T-helper 2 cell treated with Interferon-gamma antibody and Interleukin-4, amounts not matched to agents 100 ng/mL and 5 ng/mL, for 36 hours (primary cell): Measurements from ENCODE around the gene MYOM3. TPM values are rescaled to one million over a fixed set of nuclear protein-coding genes. Genes with fewer than 3 reads are reported as not detected.

Experiments
- intact Hi-C: fragments of 100-400 bp; cut with micrococcal nuclease; formaldehyde crosslinking; loops from one replicate; pipeline ENCODE4 v1.15.1; 2023
- total RNA-seq: library from RNA; stranded (reverse); gene quantifications from 2 replicates; pipeline ENCODE4 v1.2.3, GENCODE V29; 2022

Gene MYOM3
- total RNA-seq, 1 donor from 2014 or later = not detected

DNA sequence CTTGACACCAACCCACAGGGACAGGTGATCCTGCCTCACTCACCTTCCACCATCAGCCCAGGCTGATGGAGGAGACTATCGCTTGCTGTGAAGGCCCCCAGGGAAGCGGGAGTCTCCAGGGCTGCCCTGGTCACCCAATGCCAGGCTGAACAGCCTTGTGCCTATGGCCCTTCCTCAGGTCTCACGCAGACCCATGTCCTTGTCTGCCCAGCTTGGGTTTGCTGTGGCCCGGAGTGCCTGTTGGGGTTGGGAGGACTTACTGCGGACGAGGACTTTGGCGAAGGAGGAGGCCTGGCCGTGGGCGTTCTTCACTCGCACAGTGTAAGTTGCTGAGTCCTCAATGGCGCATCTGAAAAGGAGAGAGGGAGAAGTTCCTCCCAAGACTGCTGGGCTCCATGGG is 14.3 kb downstream of the MYOM3 start:
- intact Hi-C loops = no loop called here

DNA sequence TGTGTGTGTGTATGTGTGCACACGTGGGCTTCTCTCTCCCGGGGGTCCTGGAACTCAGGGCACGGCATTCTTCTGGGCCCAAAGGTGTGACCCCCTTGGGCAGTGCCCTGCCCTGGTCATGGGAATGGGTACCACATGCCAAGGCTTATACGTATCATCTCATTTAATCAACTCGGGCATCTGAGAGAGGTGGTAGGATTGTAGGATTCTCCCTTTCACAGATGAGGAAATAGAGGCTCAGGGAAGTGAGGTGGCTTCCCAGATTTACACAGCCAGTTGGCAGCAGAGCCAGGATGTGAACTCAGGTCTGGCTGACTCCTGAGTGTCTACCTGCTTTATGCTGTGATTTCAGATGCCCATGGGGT is 15.2 kb downstream of the MYOM3 start:
- intact Hi-C loops = no loop called here

DNA sequence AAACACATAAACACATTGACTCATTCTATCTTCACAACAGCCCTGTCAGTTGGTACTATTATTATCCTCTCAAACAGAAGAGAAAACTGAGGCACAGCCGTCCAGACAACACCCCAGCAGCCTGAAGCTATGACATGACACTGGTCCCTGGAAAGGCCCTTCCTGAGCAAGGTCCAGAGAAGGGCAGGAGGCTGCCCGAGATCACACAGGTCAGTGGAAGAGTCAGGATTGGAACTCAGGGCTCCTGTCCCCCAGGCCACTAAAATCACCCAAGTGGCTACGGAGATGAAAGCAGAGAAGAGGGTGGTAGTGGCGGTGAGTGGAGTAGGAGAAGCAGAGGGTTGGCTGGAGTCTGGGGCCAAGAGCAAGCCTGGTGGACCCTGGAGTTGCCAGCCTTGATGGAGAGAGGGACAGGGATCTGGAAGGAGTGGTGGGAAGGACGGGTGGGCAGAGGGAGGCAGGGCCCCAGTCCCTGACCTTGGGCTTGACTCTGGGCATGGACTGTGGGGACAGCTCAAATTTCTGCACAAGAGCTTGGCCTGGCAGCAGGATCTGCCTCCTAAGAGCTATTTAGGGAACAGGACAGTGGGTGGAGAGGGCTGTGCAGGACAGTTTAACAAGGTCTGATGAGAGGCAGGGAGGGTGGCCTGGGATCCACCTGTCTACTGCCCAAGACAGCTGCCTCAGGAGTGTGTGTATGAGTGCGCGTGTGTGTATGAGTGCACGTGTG is 15.8 kb downstream of the MYOM3 start:
- intact Hi-C loops = no loop called here

DNA sequence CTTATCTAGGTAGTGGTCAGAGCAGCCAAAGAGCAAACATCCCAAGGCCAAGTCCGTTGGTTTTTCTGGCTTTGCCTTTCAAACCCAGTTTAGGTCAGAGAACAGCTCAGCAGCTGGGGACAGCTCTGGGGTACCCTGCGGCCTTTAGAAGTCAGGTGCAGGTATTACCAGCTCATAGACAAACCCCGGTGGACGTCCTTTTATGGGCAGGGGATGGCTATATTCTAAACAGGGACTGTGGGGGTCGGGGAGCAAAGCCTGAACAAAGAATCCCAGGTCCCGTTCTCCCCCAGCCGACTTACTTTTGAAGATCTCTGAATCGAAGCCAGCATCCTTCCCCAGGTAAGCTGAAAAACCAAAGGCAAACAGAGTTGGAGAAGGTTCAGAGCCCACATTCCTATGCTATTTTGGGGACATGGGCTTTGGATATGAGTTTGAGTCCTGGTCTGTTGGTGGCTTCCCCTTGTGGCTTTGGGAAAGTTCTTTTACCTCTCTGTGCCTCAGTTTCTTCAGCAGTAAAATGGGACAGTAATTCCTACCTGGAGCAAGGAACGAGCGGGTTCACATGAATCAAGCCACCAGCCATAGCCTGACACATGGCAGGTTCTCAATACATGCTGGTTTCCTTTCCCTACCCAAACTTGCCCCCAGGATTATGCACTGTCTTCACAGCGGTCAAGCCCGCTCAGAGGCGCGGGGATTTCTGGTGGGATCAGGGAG is 16.6 kb downstream of the MYOM3 start:
- intact Hi-C loops = no loop called here

DNA sequence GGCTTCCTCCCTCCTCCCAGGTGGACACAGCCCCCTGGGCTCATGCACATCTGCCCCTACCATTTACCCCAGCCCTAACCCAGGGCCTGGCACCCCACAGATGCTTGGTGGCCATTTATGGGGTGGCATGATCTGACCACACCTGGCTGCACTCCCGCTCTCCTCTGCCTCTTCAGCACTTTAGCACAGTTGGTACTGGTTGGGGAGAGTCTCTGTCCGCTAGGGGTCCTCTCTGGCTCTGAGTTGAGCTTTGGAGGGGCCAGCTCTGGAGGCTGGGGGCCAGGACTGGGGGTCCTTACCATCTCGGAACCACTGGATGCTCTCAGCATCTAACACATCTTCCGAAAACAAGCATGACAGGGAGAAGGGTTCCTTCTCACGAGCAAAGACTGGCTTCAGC is 17.4 kb downstream of the MYOM3 start:
- intact Hi-C loops = no loop called here

DNA sequence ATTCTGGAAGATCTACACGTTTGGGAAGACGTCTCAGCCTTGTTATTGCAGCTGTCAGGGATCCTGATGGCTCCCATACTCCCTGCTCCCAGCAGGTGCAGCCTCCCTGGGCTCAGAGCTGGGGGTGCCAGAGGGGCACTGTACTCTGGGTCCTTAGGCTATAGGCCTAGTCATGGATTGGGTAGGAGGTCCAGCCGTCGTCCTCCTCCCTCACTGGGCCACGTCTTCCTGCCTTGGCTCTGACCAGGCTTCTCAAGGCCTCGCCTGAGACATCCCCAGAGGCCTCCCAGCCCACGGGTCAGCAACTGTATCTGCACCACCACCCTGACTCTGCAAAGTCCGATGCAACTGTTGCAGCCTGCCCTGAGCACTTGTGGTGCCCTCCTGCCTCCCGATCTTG is 18.2 kb downstream of the MYOM3 start:
- intact Hi-C loops = no loop called here

DNA sequence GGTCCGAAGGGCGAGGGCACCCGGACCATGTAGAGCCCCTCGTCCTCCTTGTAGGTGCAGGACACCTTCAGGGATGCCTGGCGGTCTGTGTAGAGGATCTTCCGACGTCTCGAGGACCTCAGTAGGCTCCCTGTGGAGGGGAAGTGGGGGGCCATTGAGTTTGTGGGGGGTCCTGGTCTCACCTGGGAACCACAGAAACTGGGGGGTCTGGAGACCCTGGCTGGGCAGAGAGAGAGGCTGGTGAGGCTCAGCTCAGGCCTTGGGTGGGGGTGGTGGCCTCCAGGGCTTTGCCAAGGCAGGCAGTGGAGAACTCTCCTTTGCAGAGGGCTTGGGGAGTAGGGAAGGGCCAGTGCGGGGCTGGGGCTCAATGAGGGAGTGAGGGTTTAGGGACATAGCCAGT is 19.0 kb downstream of the MYOM3 start:
- intact Hi-C loops = no loop called here

DNA sequence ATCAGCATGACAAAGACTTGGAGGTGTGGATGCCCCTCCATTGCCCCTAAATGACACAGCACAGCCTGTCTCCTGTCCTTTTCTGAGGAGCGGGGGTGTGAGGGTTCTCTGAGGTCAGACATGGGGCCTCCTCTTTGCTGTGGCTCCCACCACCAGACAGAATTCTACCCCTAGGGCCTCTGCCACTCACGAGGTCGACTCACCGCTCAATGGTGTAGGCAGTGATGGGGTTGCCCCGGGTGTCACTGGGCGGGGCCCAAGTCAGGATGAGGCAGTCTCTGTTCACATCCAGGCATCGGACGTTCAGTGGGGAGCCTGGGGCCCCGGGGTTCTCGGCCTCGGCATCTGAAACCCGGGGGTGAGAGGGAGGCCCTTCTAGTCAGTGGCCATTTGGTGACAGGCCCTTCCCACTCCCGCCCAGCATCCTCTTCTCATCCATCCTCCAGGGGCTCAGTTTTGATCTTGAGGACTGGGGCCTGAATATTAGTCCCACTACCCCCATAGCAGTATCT is 19.9 kb downstream of the MYOM3 start:
- intact Hi-C loops = no loop called here

DNA sequence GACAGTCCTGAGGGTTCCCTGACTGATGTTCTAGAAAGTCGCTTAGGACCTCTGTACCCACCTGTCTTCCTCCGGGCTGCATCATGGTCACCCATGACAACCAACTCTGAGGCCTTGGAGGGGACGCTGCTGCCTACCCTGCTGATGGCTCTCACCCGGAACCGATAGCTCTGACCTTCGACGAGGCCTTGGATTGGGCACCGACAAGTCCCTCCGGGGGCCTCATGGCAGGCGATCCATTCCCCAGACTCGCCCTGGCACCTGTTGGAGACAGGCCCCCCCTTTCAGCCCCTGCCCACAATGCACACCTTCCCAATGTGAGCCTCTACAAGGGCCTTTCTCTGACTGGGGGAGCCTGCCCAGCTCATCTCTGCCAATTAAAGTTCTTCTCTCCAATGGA is 21.2 kb downstream of the MYOM3 start:
- intact Hi-C loops = no loop called here

DNA sequence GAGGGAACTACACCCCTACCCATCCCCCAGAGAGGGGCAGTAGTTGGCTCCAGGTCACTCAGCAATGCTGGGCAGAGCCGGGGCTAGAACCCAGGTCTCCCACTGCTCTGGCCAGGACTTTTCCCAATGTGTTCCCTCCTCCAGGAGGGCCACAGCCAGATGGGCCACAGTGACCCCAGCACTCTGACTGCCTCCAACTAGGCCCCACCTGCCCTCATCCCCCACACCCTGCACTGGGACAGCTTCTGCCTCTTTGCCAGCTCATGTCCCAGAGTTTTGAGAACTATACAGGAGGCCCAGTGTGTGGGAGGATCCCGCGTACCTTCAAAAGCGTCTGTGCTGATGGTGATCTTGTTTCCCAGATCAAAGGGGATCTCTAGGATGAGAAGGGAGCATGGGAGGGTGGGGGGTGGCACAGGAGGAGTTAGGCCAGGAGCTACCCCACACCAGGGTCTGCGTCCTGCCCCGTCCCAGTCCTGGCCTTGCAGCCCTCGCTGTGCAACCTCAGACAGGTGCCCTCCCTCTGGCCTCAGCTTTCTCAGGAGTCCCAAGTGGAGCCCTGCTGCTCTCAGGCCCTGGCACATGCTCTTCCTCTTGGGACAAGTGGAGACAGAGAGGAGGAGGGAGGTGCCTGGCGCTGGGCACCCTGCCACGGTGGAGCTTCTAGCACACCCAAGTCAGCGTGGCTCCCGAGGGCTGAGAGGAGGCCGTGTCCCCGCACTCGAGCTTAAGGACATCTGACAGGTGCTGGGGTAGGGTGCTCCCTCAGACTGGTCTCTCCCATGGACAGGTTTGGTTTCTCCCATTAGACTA is 22.0 kb downstream of the MYOM3 start:
- intact Hi-C loops = no loop called here

DNA sequence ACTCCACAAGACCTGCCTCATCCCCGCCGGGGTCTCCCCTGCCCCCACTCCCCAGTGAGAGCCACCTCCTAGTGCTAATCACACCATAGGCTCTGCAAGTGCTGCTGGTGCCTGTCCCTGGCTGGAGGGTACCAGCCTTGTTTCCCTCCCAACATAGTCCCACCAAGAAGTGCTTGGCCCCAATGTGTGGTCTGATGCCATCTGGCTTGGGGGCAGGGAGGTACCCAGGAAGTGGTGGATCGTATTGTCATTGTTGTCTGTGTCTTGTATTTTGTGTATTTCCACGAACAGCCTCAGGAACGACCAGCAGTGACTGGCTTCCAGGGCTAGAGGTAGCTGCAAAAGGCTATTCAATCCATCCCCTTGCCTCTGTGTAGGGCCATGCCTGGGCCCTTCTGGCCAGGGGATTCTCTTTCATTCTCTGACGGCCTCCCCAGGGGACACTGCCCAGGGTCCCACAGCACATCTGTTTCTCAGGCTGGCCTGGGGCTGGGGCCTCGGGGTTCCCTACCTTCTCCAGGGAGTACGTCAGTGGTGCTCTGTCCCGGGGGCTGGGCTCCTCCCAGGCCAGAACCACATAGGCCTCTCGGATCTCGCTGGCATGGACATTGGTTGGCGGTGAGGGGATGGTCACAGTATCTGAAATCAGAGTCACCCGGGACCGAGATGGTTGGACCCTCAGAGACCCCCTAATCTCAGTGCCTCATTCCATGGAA is 22.8 kb downstream of the MYOM3 start:
- intact Hi-C loops = no loop called here

DNA sequence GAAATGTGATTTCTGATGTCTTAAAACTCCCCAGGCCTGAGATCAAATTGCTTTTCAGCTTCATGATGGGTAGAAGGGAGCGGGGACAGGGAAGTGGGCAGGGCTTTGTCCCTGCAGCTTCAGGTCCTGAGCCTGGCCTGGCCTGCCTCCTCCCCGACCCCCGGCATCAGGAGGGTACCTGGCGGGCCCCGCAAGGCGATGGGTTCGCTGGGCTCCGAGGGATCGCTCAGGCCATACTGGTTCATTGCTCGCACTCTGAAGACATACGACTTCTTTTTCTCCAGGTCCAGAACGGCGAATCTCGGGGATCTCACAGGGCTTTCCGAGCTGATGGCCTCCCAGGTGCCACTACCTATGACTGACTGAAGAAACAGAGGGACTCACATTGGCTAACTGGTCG is 25.5 kb downstream of the MYOM3 start:
- intact Hi-C loops = no loop called here

DNA sequence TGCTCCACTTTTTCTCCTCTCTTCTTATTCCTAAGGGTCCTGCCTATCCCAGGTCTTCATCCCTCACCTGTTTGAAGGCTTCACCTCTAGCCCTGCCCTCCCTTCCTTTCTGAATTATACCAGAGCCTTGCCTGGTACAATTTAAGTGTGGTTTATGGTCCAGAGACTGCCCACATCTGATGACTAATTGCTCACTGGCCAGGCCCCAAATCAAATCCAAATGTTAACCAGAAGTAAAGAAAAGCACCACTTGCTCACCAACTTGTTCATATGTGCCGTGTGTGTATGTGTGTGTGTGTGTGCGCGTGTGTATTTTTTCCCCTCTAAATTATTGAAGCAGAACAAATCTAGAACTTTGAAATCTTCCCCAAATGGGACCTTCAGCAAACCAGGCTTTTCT is 26.4 kb downstream of the MYOM3 start:
- intact Hi-C loops = no loop called here

DNA sequence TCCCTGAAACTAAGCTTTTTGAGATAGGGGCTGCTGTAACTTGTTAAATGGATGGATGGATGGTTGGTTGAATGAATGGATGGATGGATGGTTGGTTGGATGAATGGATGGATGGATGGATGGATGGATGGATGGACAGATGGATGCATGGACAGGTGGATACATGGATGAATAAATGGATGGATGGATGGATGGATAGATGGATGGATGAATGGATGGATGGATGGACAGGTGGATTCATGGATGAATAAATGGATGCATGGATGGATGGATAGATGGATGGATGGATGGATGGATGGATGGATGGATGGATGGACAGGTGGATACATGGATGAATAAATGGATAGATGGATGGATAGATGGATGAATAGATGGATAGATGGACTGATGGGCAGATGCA is 26.9 kb downstream of the MYOM3 start:
- intact Hi-C loops = no loop called here

DNA sequence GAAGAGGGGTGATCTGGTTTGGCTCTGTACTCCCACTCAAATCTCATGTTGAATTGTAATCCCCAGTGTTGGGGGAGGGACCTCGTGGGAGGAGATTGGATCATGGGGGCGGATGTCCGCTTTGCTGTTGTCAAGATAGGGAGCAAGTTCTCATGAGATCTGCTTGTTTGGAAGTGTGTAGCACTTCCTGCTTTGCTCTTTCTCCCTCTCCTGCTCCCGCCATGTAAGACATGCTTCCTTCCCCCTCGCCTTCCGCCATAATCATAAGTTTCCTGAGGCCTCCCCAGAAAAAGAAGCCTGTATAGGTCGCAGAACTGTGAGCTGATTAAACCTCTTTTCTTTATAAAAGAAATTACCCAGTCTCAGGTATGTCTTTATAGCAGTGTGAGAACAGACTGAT is 27.9 kb downstream of the MYOM3 start:
- intact Hi-C loops = no loop called here

DNA sequence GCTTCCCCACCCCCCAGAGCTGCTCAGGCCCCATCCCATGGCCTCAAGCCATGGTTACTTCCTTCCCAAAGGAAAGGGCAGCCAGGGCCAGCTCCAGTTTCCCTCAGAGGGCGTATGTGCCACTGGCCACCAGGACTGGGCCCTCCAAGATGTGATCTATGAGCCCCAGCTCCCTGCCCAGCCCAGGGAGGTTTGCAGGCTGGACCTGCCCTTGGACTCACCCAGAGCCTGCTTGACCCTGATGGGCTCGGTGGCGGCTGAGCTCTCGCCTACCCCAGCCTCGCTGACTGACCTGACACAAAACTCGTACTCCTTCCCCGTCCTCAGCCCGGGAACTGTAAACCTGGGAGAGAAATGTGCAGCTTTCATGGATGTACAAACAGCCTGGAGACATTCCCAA is 29.6 kb downstream of the MYOM3 start:
- intact Hi-C loops = no loop called here

DNA sequence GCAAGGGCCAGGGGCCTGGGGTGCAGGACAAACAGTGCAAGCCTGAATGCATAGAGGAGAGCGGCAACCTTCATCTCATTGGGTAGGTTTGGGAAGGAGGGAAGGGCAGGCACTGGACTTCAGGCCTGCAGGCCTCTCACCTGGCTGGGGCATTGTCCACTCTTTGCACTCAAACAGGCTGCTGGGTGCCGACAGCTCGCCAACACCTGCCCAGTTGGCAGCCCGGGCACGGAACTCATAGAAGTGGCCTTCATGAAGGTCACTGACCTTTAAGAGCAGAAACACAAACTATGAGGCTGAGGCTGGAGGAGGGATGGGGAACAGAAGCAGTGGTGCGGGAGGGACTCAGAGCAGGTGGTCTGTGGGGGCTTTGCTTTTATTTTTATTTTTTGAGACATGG is 30.7 kb downstream of the MYOM3 start:
- intact Hi-C loops = no loop called here

DNA sequence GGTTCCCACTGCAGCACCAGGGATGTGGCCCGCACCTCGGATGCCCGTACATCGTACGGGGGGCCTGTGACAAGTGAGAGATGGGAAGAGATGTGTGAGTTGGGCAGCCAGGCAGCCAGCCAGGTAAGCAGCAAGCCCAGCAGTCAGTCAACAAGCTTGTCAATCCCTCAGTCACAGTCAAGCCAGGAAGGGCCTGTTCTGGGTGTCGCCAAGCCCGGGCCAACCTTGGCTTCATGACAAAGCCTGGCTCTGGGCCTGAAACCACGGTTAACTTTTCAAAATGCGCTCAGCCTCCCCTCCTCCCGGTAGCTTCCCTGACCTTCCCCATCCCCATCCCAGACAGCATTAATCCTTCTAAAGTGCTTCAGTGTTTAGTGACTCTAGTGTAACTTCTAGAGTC is 31.8 kb downstream of the MYOM3 start:
- intact Hi-C loops = no loop called here

DNA sequence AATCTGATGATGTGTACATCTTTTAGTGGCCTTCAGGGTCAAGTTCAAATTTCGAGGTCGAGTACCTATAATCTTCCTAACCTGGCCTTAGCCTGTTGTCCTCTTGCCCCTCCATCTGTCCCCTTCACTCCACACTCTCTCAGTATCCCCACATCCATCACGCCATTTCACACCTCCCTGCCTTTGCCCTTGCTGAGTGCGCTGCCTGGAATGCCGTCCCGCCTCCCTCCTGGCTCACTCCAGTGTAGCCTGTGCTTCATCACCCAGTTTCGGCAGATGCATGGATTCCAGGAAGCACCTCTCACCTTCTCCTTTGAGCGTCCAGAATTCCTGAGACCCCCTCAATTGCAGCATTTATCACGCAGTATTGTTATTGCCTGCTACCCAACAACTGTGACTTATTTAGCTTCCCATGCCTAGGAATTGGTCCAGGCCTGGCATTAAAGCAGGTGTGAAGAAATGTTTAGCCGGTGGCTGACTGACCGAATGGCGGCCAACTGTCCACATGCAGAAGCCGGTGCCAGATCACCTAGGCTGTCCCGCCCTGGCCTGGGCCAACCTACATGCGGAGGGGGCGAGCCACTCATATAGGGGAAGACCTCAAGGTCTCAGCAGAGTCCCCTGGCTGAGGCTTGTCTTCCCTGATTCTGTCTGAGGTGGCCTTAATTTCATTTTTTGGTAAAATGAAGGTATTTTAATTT is 34.5 kb downstream of the MYOM3 start:
- intact Hi-C loops = no loop called here

DNA sequence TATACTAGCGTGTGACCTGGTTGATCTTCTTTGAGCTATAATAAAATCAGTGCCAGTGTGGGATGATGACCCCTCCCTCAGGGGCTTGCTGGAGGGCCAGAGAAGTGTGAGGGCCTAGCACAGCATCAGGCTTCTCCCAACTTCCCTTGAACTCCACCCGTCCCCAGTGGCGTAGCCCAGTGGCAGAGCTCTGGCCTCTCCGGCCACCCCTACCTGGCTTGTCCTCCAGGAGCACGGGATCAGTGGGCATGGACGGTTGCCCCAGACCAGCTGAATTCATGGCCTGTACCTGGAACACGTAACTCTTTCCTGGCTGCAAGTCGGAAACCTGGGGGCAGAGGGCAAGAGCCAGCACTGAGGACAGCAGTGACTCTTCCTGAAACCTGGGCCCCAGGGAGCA is 36.0 kb downstream of the MYOM3 start:
- intact Hi-C loops = no loop called here

DNA sequence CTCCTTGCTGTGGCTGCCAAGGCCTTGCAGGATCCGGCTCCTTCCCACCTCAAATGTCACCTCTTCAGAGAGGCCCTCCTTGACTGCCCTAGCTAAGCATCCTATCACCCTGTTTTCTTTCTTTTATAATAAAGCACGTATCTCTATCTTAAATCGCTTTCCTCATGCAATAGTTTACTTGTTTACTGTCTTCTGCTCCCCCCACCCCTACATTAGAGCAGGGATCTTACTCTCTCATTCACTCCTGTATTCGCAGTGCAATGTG is 36.4 kb downstream of the MYOM3 start:
- intact Hi-C loops = no loop called here
